Measurements from ENCODE around the gene ARID3B.

ARID3B gene, protein sequence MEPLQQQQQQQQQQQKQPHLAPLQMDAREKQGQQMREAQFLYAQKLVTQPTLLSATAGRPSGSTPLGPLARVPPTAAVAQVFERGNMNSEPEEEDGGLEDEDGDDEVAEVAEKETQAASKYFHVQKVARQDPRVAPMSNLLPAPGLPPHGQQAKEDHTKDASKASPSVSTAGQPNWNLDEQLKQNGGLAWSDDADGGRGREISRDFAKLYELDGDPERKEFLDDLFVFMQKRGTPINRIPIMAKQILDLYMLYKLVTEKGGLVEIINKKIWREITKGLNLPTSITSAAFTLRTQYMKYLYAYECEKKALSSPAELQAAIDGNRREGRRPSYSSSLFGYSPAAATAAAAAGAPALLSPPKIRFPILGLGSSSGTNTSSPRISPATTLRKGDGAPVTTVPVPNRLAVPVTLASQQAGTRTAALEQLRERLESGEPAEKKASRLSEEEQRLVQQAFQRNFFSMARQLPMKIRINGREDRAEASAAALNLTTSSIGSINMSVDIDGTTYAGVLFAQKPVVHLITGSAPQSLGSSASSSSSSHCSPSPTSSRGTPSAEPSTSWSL

DNA sequence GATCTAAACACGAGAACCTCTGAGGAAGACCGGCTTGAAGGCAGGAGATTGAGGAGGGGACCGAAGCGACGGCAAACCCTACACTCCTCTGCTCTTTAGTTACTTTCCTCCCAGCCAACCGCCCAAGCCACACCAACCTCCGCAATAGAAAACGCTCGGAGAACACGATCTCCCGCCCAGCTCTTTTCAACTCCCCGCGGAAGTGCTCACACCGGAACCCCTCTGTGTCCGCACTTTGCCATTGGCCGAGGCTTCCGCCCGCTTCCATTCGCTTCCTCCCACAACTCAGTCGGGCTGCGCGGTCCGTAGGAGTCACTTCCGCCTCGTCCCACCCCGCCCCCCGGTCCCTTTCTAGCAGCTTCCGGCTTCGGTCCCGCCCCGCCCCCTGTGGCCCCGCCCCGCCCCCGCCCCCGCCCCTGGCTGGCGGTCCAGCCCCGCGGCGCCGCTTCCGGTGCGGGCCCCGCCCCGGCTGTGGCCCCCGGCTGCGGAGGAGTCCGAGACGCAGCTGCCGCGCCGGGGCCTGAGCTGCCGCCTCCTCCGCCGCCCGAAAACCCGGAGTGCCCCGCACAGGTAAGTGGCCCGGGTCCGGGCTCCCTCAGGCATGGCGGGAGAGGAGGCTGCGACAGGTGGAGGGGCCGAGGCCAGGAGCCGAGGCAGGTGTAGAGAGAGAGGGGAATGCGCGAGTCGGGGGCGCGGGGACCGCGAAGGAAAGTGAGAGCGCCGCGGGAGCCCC lies at the start of gene ARID3B:
Gene ARID3B, plus strand, starts transcription at position 460 of the 733 bp plus-strand sequence. CDS start 2,717 bp downstream, outside the sequence.
- DNase-seq (ENCODE audit: low read depth), result peak; percentile 91
- H3K4me3 ChIP-seq (ENCODE audit: low read depth, low read length), result peak within 1 kb of the TSS; percentile 98
- TF ChIP-seq, protein P1, sequence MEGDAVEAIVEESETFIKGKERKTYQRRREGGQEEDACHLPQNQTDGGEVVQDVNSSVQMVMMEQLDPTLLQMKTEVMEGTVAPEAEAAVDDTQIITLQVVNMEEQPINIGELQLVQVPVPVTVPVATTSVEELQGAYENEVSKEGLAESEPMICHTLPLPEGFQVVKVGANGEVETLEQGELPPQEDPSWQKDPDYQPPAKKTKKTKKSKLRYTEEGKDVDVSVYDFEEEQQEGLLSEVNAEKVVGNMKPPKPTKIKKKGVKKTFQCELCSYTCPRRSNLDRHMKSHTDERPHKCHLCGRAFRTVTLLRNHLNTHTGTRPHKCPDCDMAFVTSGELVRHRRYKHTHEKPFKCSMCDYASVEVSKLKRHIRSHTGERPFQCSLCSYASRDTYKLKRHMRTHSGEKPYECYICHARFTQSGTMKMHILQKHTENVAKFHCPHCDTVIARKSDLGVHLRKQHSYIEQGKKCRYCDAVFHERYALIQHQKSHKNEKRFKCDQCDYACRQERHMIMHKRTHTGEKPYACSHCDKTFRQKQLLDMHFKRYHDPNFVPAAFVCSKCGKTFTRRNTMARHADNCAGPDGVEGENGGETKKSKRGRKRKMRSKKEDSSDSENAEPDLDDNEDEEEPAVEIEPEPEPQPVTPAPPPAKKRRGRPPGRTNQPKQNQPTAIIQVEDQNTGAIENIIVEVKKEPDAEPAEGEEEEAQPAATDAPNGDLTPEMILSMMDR (IDR thresholded peaks at IDR 0.05; ENCODE audit: control insufficient read depth, extremely low read depth, insufficient read depth), result no peak

DNA sequence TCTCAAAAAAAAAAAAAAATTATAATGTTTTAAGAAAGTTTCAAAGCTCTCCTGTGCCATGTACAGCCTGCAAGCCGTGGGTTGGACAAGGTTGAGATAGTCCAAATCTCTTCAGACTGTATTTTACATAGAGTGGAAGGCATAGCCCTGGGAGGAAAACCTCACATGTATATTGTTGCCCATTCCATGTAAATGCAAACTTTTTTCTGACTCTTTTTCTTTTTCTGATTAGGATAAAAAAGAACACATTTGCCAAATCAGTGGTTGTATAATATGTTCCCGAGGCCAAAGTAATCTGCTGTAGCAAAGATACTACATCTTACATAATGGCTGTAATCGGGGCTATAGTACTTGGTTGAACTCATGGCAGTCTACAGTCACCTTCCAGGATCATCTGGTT lies 44.4 kb upstream of the ARID3B start:
- no peak for DNase-seq (ENCODE audit: low read depth)
- H3K4me3 ChIP-seq (ENCODE audit: low read depth, low read length), result no peak overlapping the region

DNA sequence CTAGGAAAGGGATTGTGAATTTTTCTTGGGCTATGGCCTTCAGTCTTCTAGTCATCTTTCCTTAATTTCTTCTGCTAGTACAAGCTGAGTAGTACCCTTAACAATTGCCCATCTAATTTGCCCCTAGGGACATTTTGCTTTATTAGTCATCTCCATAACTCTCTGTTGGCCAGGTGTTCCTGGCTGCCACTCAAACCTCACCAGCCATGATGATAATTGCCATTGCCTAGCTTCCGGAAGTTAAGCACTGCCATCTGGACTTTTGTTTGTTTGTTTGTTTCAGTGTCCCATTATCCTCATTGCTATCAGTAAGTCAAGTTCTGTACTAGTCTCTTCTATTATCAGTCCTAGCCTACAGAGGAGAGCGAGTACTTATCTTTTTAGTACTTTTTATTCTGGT lies 43.4 kb upstream of the ARID3B start:
- DNase-seq (ENCODE audit: low read depth), result peak; percentile 59
- TF ChIP-seq, protein P1 (IDR thresholded peaks at IDR 0.05; ENCODE audit: control insufficient read depth, extremely low read depth, insufficient read depth), result no peak

More for the DNA sequence above, 44.4 kb upstream of the ARID3B start:
- TF ChIP-seq, protein P1 (IDR thresholded peaks at IDR 0.05; ENCODE audit: control insufficient read depth, extremely low read depth, insufficient read depth), result no peak

DNA sequence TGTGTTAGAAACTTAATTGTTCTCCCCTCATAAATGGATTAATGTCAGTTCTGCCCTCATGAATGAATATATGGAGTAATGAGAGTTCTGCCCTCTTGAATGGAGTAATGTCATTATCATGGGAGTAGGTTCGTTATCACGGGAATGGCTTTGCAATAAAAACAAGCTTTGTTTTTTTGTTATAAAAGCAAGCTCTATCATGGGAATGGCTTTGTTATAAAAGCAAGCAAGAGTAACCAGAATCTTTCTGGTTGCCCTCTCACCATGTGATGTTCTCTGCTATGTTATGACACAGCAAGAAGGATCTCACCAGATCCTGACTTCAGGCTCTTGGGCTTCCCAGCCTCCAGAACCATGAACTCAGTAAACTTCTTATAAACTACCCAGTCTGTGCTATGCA lies 41.7 kb upstream of the ARID3B start:
- no peak for DNase-seq (ENCODE audit: low read depth)
- no peak overlapping the region for H3K4me3 ChIP-seq (ENCODE audit: low read depth, low read length)
- TF ChIP-seq, protein P1 (IDR thresholded peaks at IDR 0.05; ENCODE audit: control insufficient read depth, extremely low read depth, insufficient read depth), result no peak

More for the DNA sequence above, 43.4 kb upstream of the ARID3B start:
- H3K4me3 ChIP-seq (ENCODE audit: low read depth, low read length), result no peak overlapping the region

DNA sequence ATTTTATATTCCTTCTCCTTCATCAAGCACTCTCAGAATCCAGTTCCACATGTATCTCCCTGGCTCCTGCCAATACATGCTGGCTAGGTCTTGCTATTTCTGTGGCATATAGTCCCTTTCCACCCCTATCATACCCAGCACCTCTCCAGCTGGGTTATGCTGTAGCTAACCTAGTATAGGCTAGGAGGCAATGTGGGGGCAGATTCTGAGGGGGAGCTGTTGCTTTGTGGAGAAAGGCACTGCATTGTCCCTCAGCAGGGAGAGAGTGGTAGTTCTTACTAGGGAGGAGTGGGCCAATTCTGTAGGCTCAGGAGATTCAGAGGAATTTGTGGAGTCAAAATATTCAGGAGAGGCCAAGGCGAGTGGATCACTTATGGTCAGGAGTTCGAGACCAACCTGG lies 40.6 kb upstream of the ARID3B start:
- no peak overlapping the region for H3K4me3 ChIP-seq (ENCODE audit: low read depth, low read length)
- TF ChIP-seq, protein P1 (IDR thresholded peaks at IDR 0.05; ENCODE audit: control insufficient read depth, extremely low read depth, insufficient read depth), result no peak
- DNase-seq (ENCODE audit: low read depth), result no peak

DNA sequence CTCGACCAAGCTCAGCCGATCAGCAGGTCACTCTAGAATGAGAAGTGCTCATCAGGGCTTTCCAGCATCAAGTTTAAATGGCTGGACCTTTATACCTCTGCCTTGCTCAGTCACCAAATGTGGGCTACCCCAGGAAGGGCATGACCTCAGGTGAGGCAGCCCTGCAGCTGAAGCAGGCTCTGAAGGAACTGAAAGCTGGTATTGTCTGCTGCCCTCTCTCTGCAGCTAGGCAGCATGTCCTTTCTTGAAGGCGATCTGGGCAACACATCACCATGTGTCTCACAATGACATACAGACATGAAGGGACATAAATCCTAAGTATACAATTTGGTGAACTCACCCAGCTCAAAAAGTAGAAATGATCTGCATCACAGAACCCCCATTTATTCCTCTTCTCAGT lies 38.7 kb upstream of the ARID3B start:
- H3K4me3 ChIP-seq (ENCODE audit: low read depth, low read length), result no peak overlapping the region
- TF ChIP-seq, protein P1 (IDR thresholded peaks at IDR 0.05; ENCODE audit: control insufficient read depth, extremely low read depth, insufficient read depth), result no peak
- DNase-seq (ENCODE audit: low read depth), result no peak

All from LNCaP clone FGC (cell line).